HepG2 (cell line): ENCODE data around the gene SLC43A3. TPM values are rescaled to one million over a fixed set of nuclear protein-coding genes. Genes with fewer than 3 reads are reported as not detected.
A peak's percentile ranks its signal among the peaks of the same experiment; 100 is the strongest.

Experiments used
- ATAC-seq: fragments of 200-7000 bp; cut with Tn5 transposase; 3 replicates; pipeline ENCODE4 v1.9.1; 2020; ENCODE audit warnings: mild to moderate bottlenecking, moderate library complexity
- BruUV-seq: library from RNA; stranded (reverse); fragments of 400-500 nt; replicated peaks from 2 replicates; lab custom pipeline; 2021; lab: Mats Ljungman, UMichigan
- CTCF ChIA-PET: fragments of 300-600 bp; formaldehyde crosslinking; extraction: SDS; loops from one replicate; lab custom pipeline; 2021; ENCODE audit warnings: low total read pairs, inconsistent platforms, low intra/inter-chr PET ratio; lab: Yijun Ruan, JAX
- POLR2A ChIA-PET: fragments of 350-600 bp; sonication (Branson Sonifier 250); formaldehyde crosslinking; loops from one replicate; lab custom pipeline; 2020; ENCODE audit warnings: antibody characterized with exemption, inconsistent platforms; lab: Yijun Ruan, JAX
- DNase-seq: peaks from one replicate; pipeline ENCODE4 v3.0.0-alpha.2; 2015; ENCODE audit warnings: low spot score
- FAIRE-seq: peaks from 3 replicates; lab custom pipeline; 2011; peaks lifted over from hg19 to GRCh38; lab: Jason Lieb, UNC
- H2AFZ ChIP-seq: one replicate; pipeline ENCODE4 v1.6.1; 2011; ENCODE audit warnings: low read length, inconsistent platforms
- H3K27ac ChIP-seq: fragments of 300-600 bp; 3 replicates; pipeline ENCODE4 v1.8.0; 2011; ENCODE audit warnings: mixed run types, mild to moderate bottlenecking, mixed read lengths, low read length, inconsistent platforms; ENCODE audit not compliant: insufficient read depth; ENCODE audit errors: extremely low read length
- H3K27me3 ChIP-seq, 2 experiments: fragments of 200-600 bp in 1 of 2; 2 replicates in 1 of 2; 3 replicates in 1 of 2; pipeline versions ENCODE4 v1.6.0 to v1.8.0; 2011; ENCODE audit warnings: low read length in 2 of 2, mild to moderate bottlenecking in 2 of 2, moderate library complexity in 2 of 2, inconsistent platforms in 1 of 2; ENCODE audit not compliant: insufficient read depth in 2 of 2, control insufficient read depth in 1 of 2
- H3K36me3 ChIP-seq, 2 experiments: fragments of 200-600 bp in 1 of 2; replicated peaks in 1 of 2; 2 replicates in 1 of 2; 3 replicates in 1 of 2; pipeline versions ENCODE4 v1.5.1 to v1.8.0; 2011; ENCODE audit warnings: low read length in 2 of 2, inconsistent platforms in 1 of 2; ENCODE audit not compliant: insufficient read depth in 2 of 2, control insufficient read depth in 1 of 2
- H3K4me1 ChIP-seq: 2 replicates; pipeline ENCODE4 v1.5.1; 2012; ENCODE audit warnings: low read length, inconsistent platforms; ENCODE audit not compliant: insufficient read depth
- H3K4me2 ChIP-seq: 2 replicates; pipeline ENCODE4 v1.6.0; 2011; ENCODE audit warnings: low read depth, low read length, inconsistent platforms
- H3K4me3 ChIP-seq, 3 experiments: fragments of 200-600 bp in 1 of 3; sonication (generic), shearing (Covaris generic) in 1 of 3; replicated peaks in 1 of 3; 2 replicates each; pipeline ENCODE4 v1.5.1; 2011 to 2016; ENCODE audit warnings: low read length in 3 of 3, inconsistent platforms in 2 of 3, low read depth in 2 of 3, mild to moderate bottlenecking in 2 of 3, control low read depth in 1 of 3, mixed read lengths in 1 of 3; ENCODE audit not compliant: insufficient read depth in 1 of 3
- H3K79me2 ChIP-seq: one replicate; pipeline ENCODE4 v1.6.1; 2011; ENCODE audit warnings: low read length, inconsistent platforms; ENCODE audit not compliant: insufficient read depth
- H3K9ac ChIP-seq: 2 replicates; pipeline ENCODE4 v1.6.0; 2011; ENCODE audit warnings: mild to moderate bottlenecking, low read depth, low read length, inconsistent platforms; ENCODE audit not compliant: insufficient read depth
- H3K9me3 ChIP-seq: 2 replicates; pipeline ENCODE4 v1.5.1; 2012; ENCODE audit warnings: mild to moderate bottlenecking, low read length
- H4K20me1 ChIP-seq: 2 replicates; pipeline ENCODE4 v1.6.0; 2011; ENCODE audit warnings: inconsistent platforms, mild to moderate bottlenecking, low read length, moderate library complexity; ENCODE audit not compliant: insufficient read depth
- ARHGAP35 ChIP-seq: sonication (generic); formaldehyde crosslinking; IDR thresholded peaks from 2 replicates; pipeline ENCODE4 v1.9.0; 2022; ENCODE audit warnings: mild to moderate bottlenecking, inconsistent platforms, moderate library complexity, missing genetic modification reagents, borderline replicate concordance
- ARNT ChIP-seq: fragments of 450-650 bp; IDR thresholded peaks from 2 replicates; pipeline ENCODE4 v1.6.1; 2017
- BHLHE40 ChIP-seq: IDR thresholded peaks from 2 replicates; pipeline ENCODE4 v1.6.1; 2011; ENCODE audit warnings: low read length, improper control_type of control experiment
- EP300 ChIP-seq, 3 experiments: sonication (generic) in 1 of 3; formaldehyde crosslinking in 1 of 3; IDR thresholded peaks; 2 replicates each; pipeline versions ENCODE4 v1.5.1 to v1.6.1; 2011 to 2020; ENCODE audit warnings: low read depth in 2 of 3, low read length in 2 of 3, borderline replicate concordance in 1 of 3, improper control_type of control experiment in 1 of 3, mild to moderate bottlenecking in 1 of 3, missing genetic modification reagents in 1 of 3, moderate library complexity in 1 of 3
- EZH2 ChIP-seq: conservative IDR thresholded peaks from 2 replicates; pipeline ENCODE4 v1.6.1; 2012; ENCODE audit warnings: mild to moderate bottlenecking, low read depth, low read length, moderate library complexity
- HDAC1 ChIP-seq: sonication (generic); formaldehyde crosslinking; IDR thresholded peaks from 2 replicates; pipeline ENCODE4 v1.5.1; 2020; ENCODE audit warnings: mild to moderate bottlenecking, missing genetic modification reagents
- HIVEP1 ChIP-seq: sonication (generic); formaldehyde crosslinking; IDR thresholded peaks from 2 replicates; pipeline ENCODE4 v1.4.0; 2020; ENCODE audit warnings: mild to moderate bottlenecking, missing genetic modification reagents
- HOXA9 ChIP-seq: sonication (generic); formaldehyde crosslinking; IDR thresholded peaks from 2 replicates; pipeline ENCODE4 v1.8.1; 2022; ENCODE audit warnings: missing genetic modification reagents, mild to moderate bottlenecking, moderate library complexity, borderline replicate concordance
- LBX2 ChIP-seq: sonication (generic); formaldehyde crosslinking; IDR thresholded peaks from 2 replicates; pipeline ENCODE4 v1.5.0; 2020; ENCODE audit warnings: missing genetic modification reagents, mild to moderate bottlenecking, borderline replicate concordance
- MAX ChIP-seq: IDR thresholded peaks from 2 replicates; pipeline ENCODE4 v1.6.1; 2012; ENCODE audit warnings: inconsistent platforms
- SAFB2 ChIP-seq: sonication (generic); formaldehyde crosslinking; IDR thresholded peaks from 2 replicates; pipeline ENCODE4 v1.5.1; 2020; ENCODE audit warnings: missing genetic modification reagents, low read depth, mild to moderate bottlenecking, borderline replicate concordance
- SRF ChIP-seq: IDR thresholded peaks from 2 replicates; pipeline ENCODE4 v1.6.1; 2011; ENCODE audit warnings: mild to moderate bottlenecking, low read depth, low read length, moderate library complexity
- TARDBP ChIP-seq: sonication (generic); formaldehyde crosslinking; IDR thresholded peaks from 2 replicates; pipeline ENCODE4 v1.8.0; 2022; ENCODE audit warnings: mild to moderate bottlenecking, missing genetic modification reagents
- XBP1 ChIP-seq: sonication (generic); formaldehyde crosslinking; IDR thresholded peaks from 2 replicates; pipeline ENCODE4 v1.5.0; 2020; ENCODE audit warnings: missing genetic modification reagents
- ZNF331 ChIP-seq: sonication (generic); formaldehyde crosslinking; IDR thresholded peaks from 2 replicates; pipeline ENCODE4 v1.4.0; 2020; ENCODE audit warnings: missing genetic modification reagents
- ZNF441 ChIP-seq: sonication (generic); formaldehyde crosslinking; IDR thresholded peaks from 2 replicates; pipeline ENCODE4 v1.7.0; 2021; ENCODE audit warnings: missing genetic modification reagents, borderline replicate concordance
- ZNF580 ChIP-seq: IDR thresholded peaks from 2 replicates; pipeline ENCODE4 v1.6.1; 2016; ENCODE audit warnings: low read depth, borderline replicate concordance
- ZNF740 ChIP-seq: sonication (generic); formaldehyde crosslinking; IDR thresholded peaks from 2 replicates; pipeline ENCODE4 v1.4.0; 2020; ENCODE audit warnings: missing genetic modification reagents
- ZNF777 ChIP-seq: sonication (generic); formaldehyde crosslinking; IDR thresholded peaks from 2 replicates; pipeline ENCODE4 v1.4.0; 2020; ENCODE audit warnings: missing genetic modification reagents
- ZNF891 ChIP-seq: sonication (generic); formaldehyde crosslinking; IDR thresholded peaks from 2 replicates; pipeline ENCODE4 v1.5.0; 2020; ENCODE audit warnings: mild to moderate bottlenecking, missing genetic modification reagents
- WGBS: methylation state at CpG from one replicate; pipeline ENCODE4 v1.1.6; 2017; ENCODE audit warnings: low lambda C conversion rate; 5-methylcytosine and 5-hydroxymethylcytosine counted together
- in situ Hi-C: cut with HindIII; loops from 2 replicates; pipeline ENCODE4 v1.10.0; 2017; ENCODE audit warnings: low pct_unique_long_range_greater_than_20kb; ENCODE audit not compliant: extremely low pct_ligation_motif_present
- intact Hi-C: fragments of 100-400 bp; cut with micrococcal nuclease; formaldehyde crosslinking; loops from one replicate; pipeline ENCODE4 v1.10.0; 2022; ENCODE audit not compliant: unreplicated experiment
- polyA plus RNA-seq, 8 experiments: library from polyadenylated mRNA; depleted of rRNA in 3 of 8; stranded (reverse) in 7 of 8; unstranded in 1 of 8; fragments of >200 nt; fragmentation: Illumina TruSeq in 4 of 8; extraction: Trizol in 4 of 8; gene quantifications; 2 replicates each; pipeline versions ENCODE4 v1.2.1 to v1.2.3, GENCODE V29; 2011 to 2016; ENCODE audit warnings: low read depth in 4 of 8, missing spikeins in 1 of 8, mixed read lengths in 1 of 8; ENCODE audit not compliant: insufficient read depth in 1 of 8
- total RNA-seq, 5 experiments: library from RNA; depleted of rRNA; stranded (reverse); fragments of >200 nt; fragmentation: Illumina TruSeq; extraction: Trizol; gene quantifications; 2 replicates each; pipeline ENCODE4 v1.2.3, GENCODE V29; 2016; ENCODE audit warnings: low read depth in 1 of 5

Gene SLC43A3
- total and polyA plus RNA-seq, 2 of the 13 experiments (the other 11 are each of a cell fraction or from before 2014, with no cell fraction given), result 2.6 TPM; not detected in 1

GRCh38 chr11:57459164-57460021, 32.5 kb upstream of the SLC43A3 start:
- H4K20me1 ChIP-seq, result no peaks in the 10 kb centered on the region
- FAIRE-seq (no peak), ATAC-seq (peak; percentile 24), DNase-seq (no peak)
- WGBS, result under 1% methylated on average over 19 of the region's 62 CpGs
- no peaks in the 10 kb centered on the region for H3K9me3 ChIP-seq
- H3K79me2 ChIP-seq, result no peaks in the 10 kb centered on the region
- in situ Hi-C loops (loop anchor here (5.0 to 10.0 kb wide), 2 partner anchors 112 to 185 kb away; partner anchors contain the start of gene YPEL4), intact Hi-C loops (no loop called here)
- ChIA-PET POLR2A (interaction anchor here (0.7 to 3.1 kb wide), 14 partner anchors 13 to 304 kb away, joined by 3 to 12 read pairs (median 7); partner anchors contain the start of gene SLC43A1), CTCF (interaction anchor here (0.6 to 3.9 kb wide), 2 partner anchors 67 to 182 kb away, joined by 3 to 26 read pairs; no protein-coding TSS in a partner anchor)
- no TSS peak for BruUV-seq
- H2AFZ ChIP-seq, result no peak overlapping the region
- H3K4me3 ChIP-seq, result peak overlapping the region; percentile 57 to 75 (median 66)
- no peak overlapping the region for H3K27ac ChIP-seq
- H3K4me1 ChIP-seq, result peaks cover 56% of the 10 kb centered on the region
- peak overlapping the region; percentile 96 for H3K4me2 ChIP-seq
- peak overlapping the region; percentile 50; the same call in 1 of the 2 replicates for H3K9ac ChIP-seq
- H3K36me3 ChIP-seq, result no peaks in the 10 kb centered on the region
- peaks cover 3 to 14% of the 10 kb centered on the region in 2 experiments; a peak in 4 of 5 replicates for H3K27me3 ChIP-seq
- TF ChIP-seq MAX (peak; percentile 71), BHLHE40 (peak; percentile 95), ZNF331 (CRISPR knock-in tag) (0 out of 2 replicates have a peak, but pooled peaks have one; percentile 17), EP300 (IDR thresholded peaks at IDR 0.05; ENCODE audit: low read depth in 2 of 2, low read length in 2 of 2) (no peak), EP300 (CRISPR knock-in tag; IDR thresholded peaks at IDR 0.05; ENCODE audit: borderline replicate concordance) (0 out of 2 replicates have a peak, but pooled peaks have one; percentile 16), SAFB2 (0 out of 2 replicates have a peak, but pooled peaks have one; percentile 57), SRF (no peak), ZNF580 (CRISPR knock-in tag) (no peak), ZNF777 (CRISPR knock-in tag) (peak; percentile 65), ZNF891 (CRISPR knock-in tag) (0 out of 2 replicates have a peak, but pooled peaks have one; percentile 1), LBX2 (CRISPR knock-in tag) (0 out of 2 replicates have a peak, but pooled peaks have one; percentile 42), ARNT (no peak), HOXA9 (CRISPR knock-in tag) (no peak), HDAC1 (CRISPR knock-in tag) (no peak), TARDBP (CRISPR knock-in tag) (no peak), ZNF441 (CRISPR knock-in tag) (peak; percentile 13; the same call in 1 of the 2 replicates), EZH2 (peak; percentile 85; the same call in 1 of the 2 replicates), XBP1 (no peak), ZNF740 (CRISPR knock-in tag) (peak; percentile 72; the same call in 1 of the 2 replicates), HIVEP1 (0 out of 2 replicates have a peak, but pooled peaks have one; percentile 25), ARHGAP35 (CRISPR knock-in tag) (no peak)
